ENCODE data around the gene NLRP5.

GRCh38 chr19:55940306-55940705, 46.3 kb upstream of the NLRP5 start:
- TF ChIP-seq EZH2 (IDR thresholded peaks at IDR 0.05; ENCODE audit: borderline replicate concordance, low read depth, low read length, severe bottlenecking) = no peak
- no peak for TF ChIP-seq CTCF (IDR thresholded peaks at IDR 0.05; ENCODE audit: borderline replicate concordance, extremely low read depth, low read length, poor library complexity, severe bottlenecking)

Data from DND-41 (cell line).